GM23338 (cell line): ENCODE data around the gene EFHD2. TPM values are rescaled to one million over a fixed set of nuclear protein-coding genes. Genes with fewer than 3 reads are reported as not detected.

Experiments
- ATAC-seq: fragments of 200-7000 bp; cut with Tn5 transposase; 3 replicates; pipeline ENCODE4 v1.9.1; 2020
- DNase-seq: peaks from one replicate; pipeline ENCODE4 v3.0.0-alpha.2; 2015; ENCODE audit warnings: low spot score
- H2AFZ ChIP-seq: fragments of 200-600 bp; sonication (generic); 2 replicates; pipeline ENCODE4 v1.8.0; 2016; ENCODE audit warnings: antibody characterized with exemption, mild to moderate bottlenecking, moderate library complexity
- H3F3A ChIP-seq: fragments of 200-600 bp; sonication (generic); replicated peaks from 2 replicates; pipeline ENCODE4 v1.8.0; 2017; ENCODE audit warnings: antibody characterized with exemption, mixed run types, low read depth
- H3K27ac ChIP-seq: fragments of 200-600 bp; sonication (generic); 2 replicates; pipeline ENCODE4 v1.6.1; 2016; ENCODE audit warnings: low read depth
- H3K27me3 ChIP-seq: fragments of 200-600 bp; sonication (generic); 2 replicates; pipeline ENCODE4 v1.8.0; 2016; ENCODE audit warnings: mild to moderate bottlenecking, mixed run types, moderate library complexity; ENCODE audit not compliant: insufficient read depth
- H3K36me3 ChIP-seq: fragments of 200-600 bp; sonication (generic); 2 replicates; pipeline ENCODE4 v1.8.0; 2016; ENCODE audit warnings: mild to moderate bottlenecking; ENCODE audit not compliant: insufficient read depth
- H3K4me1 ChIP-seq: fragments of 200-600 bp; sonication (generic); 2 replicates; pipeline ENCODE4 v1.8.0; 2016; ENCODE audit warnings: mild to moderate bottlenecking, moderate library complexity; ENCODE audit not compliant: insufficient read depth
- H3K4me2 ChIP-seq: fragments of 200-600 bp; sonication (generic); 2 replicates; pipeline ENCODE4 v1.7.1; 2017; ENCODE audit warnings: mixed run types
- H3K4me3 ChIP-seq: fragments of 200-600 bp; sonication (generic); 2 replicates; pipeline ENCODE4 v1.6.1; 2016; ENCODE audit warnings: mixed run types
- H3K79me2 ChIP-seq: fragments of 200-600 bp; sonication (generic); replicated peaks from 2 replicates; pipeline ENCODE4 v1.8.0; 2017; ENCODE audit warnings: mild to moderate bottlenecking; ENCODE audit not compliant: insufficient read depth
- H3K9me2 ChIP-seq: fragments of 200-600 bp; sonication (generic); 2 replicates; pipeline ENCODE4 v1.8.0; 2017; ENCODE audit not compliant: insufficient read depth
- H4K20me1 ChIP-seq: fragments of 200-600 bp; sonication (generic); replicated peaks from 2 replicates; pipeline ENCODE4 v1.8.0; 2017; ENCODE audit warnings: mild to moderate bottlenecking; ENCODE audit not compliant: insufficient read depth
- H3K27ac Mint-ChIP-seq: 2 replicates; pipeline ENCODE4 v1.8.0; 2020; ENCODE audit warnings: inconsistent platforms, mild to moderate bottlenecking, moderate library complexity, mixed read lengths
- H3K27me3 Mint-ChIP-seq: 3 replicates; pipeline ENCODE4 v1.8.0; 2022; ENCODE audit warnings: low read depth, mild to moderate bottlenecking, moderate library complexity, mixed read lengths, inconsistent platforms; ENCODE audit not compliant: insufficient read depth, poor library complexity
- H3K36me3 Mint-ChIP-seq: 3 replicates; pipeline ENCODE4 v1.8.0; 2021; ENCODE audit warnings: low read depth, mild to moderate bottlenecking, inconsistent platforms, moderate library complexity, mixed read lengths
- H3K4me1 Mint-ChIP-seq: 3 replicates; pipeline ENCODE4 v1.8.0; 2020; ENCODE audit warnings: mild to moderate bottlenecking, inconsistent platforms, mixed read lengths
- H3K4me3 Mint-ChIP-seq: 3 replicates; pipeline ENCODE4 v1.8.0; 2021; ENCODE audit warnings: moderate library complexity, mild to moderate bottlenecking, inconsistent platforms, mixed read lengths
- H3K9me3 Mint-ChIP-seq: 3 replicates; pipeline ENCODE4 v1.8.0; 2020; ENCODE audit warnings: moderate library complexity, mild to moderate bottlenecking, inconsistent platforms, mixed read lengths
- CREB1 ChIP-seq: fragments of 250-450 bp; sonication (Bioruptor Pico); IDR thresholded peaks from 2 replicates; pipeline ENCODE4 v1.5.0; 2020; ENCODE audit warnings: low read depth, mild to moderate bottlenecking, moderate library complexity
- CTCF ChIP-seq, 2 experiments: fragments of 200-600 bp in 1 of 2; sonication (generic) in 1 of 2; conservative IDR thresholded peaks; 2 replicates each; pipeline versions ENCODE4 v1.5.1 to v1.6.1; 2016 to 2017; ENCODE audit warnings: antibody characterized with exemption in 2 of 2, low read depth in 2 of 2, mild to moderate bottlenecking in 2 of 2, moderate library complexity in 1 of 2
- ETS1 ChIP-seq: IDR thresholded peaks from 2 replicates; pipeline ENCODE4 v1.6.1; 2016; ENCODE audit warnings: antibody characterized with exemption
- EZH2 ChIP-seq: fragments of 200-600 bp; sonication (generic); IDR thresholded peaks from one replicate; pipeline ENCODE4 v1.8.0; 2017; ENCODE audit warnings: antibody characterized with exemption, mild to moderate bottlenecking, low read depth; ENCODE audit not compliant: unreplicated experiment
- EZH2phosphoT487 ChIP-seq: fragments of 200-600 bp; sonication (generic); IDR thresholded peaks from one replicate; pipeline ENCODE4 v1.8.1; 2018; ENCODE audit warnings: antibody characterized with exemption; ENCODE audit not compliant: unreplicated experiment
- JUNB ChIP-seq: IDR thresholded peaks from one replicate; pipeline ENCODE4 v1.6.1; 2016; ENCODE audit warnings: antibody characterized with exemption; ENCODE audit not compliant: unreplicated experiment
- NANOG ChIP-seq: IDR thresholded peaks from 2 replicates; pipeline ENCODE4 v1.6.1; 2016; ENCODE audit warnings: antibody characterized with exemption, borderline replicate concordance
- POLR2AphosphoS5 ChIP-seq: IDR thresholded peaks from 2 replicates; pipeline ENCODE4 v1.6.1; 2016; ENCODE audit warnings: antibody characterized with exemption, low read depth
- REST ChIP-seq: IDR thresholded peaks from one replicate; pipeline ENCODE4 v1.6.1; 2018; ENCODE audit warnings: antibody characterized with exemption; ENCODE audit not compliant: unreplicated experiment
- STAT1 ChIP-seq: IDR thresholded peaks from one replicate; pipeline ENCODE4 v1.6.1; 2016; ENCODE audit warnings: antibody characterized with exemption; ENCODE audit not compliant: unreplicated experiment
- ZNF114 ChIP-seq: fragments of 250-450 bp; sonication (Bioruptor Pico); IDR thresholded peaks from 2 replicates; pipeline ENCODE4 v1.5.0; 2020; ENCODE audit warnings: mild to moderate bottlenecking, moderate library complexity
- ZNF331 ChIP-seq: fragments of 250-450 bp; sonication (Bioruptor Pico); IDR thresholded peaks from 2 replicates; pipeline ENCODE4 v1.5.0; 2020; ENCODE audit warnings: low read depth, mild to moderate bottlenecking, moderate library complexity
- polyA plus RNA-seq: library from polyadenylated mRNA; unstranded; fragments of >200 nt; fragmentation: Nextera tagmentation; extraction: Ambion mirVana; gene quantifications from 2 replicates; pipeline ENCODE4 v1.2.1, GENCODE V29; 2016
- total RNA-seq: library from RNA; depleted of rRNA; stranded (reverse); fragments of >200 nt; shearing (Covaris generic); gene quantifications from 2 replicates; pipeline ENCODE4 v1.2.3, GENCODE V29; 2014
- TF ChIP-seq, protein P1 (sequence below): fragments of 250-450 bp; sonication (Bioruptor Pico); IDR thresholded peaks from 2 replicates; pipeline ENCODE4 v1.5.0; 2020; ENCODE audit warnings: mild to moderate bottlenecking, moderate library complexity

The EFHD2 gene
- total and polyA plus RNA-seq, 2 experiments from 2014 or later = 22.8 to 23.7 TPM

GRCh38 chr1:15403962-15404580 lies 5.6 kb upstream of the EFHD2 start:
- Histone ChIP-seq H3K4me1 (peaks cover 9% of the 10 kb centered on the region), H3K27ac (no peak overlapping the region), H3K4me2 (no peak overlapping the region), H3K79me2 (no peaks in the 10 kb centered on the region), H2AFZ (no peak overlapping the region), H3K9me2 (no peaks in the 10 kb centered on the region), H3F3A (no peaks in the 10 kb centered on the region), H3K36me3 (no peaks in the 10 kb centered on the region), H4K20me1 (no peaks in the 10 kb centered on the region), H3K27me3 (peaks cover 6% of the 10 kb centered on the region; the same call in 1 of the 2 replicates), H3K4me3 (no peak overlapping the region)
- Mint-ChIP-seq H3K27me3 (peaks cover 11% of the 10 kb centered on the region), H3K4me3 (no peak overlapping the region), H3K36me3 (peaks cover 11% of the 10 kb centered on the region), H3K9me3 (peaks cover 19% of the 10 kb centered on the region), H3K4me1 (peaks cover 5% of the 10 kb centered on the region; the same call in 2 of the 3 replicates), H3K27ac (no peak overlapping the region)
- TF ChIP-seq EZH2phosphoT487 (no peak), CREB1 (no peak), ETS1 (no peak), STAT1 (no peak), EZH2 (no peak), CTCF (conservative IDR thresholded peaks at IDR 0.05; ENCODE audit: low read depth in 2 of 2) (no peak), ZNF114 (CRISPR knock-in tag) (no peak), JUNB (no peak), NANOG (no peak), ZNF331 (CRISPR knock-in tag) (no peak), REST (no peak), POLR2AphosphoS5 (no peak)
- TF ChIP-seq, protein P1, sequence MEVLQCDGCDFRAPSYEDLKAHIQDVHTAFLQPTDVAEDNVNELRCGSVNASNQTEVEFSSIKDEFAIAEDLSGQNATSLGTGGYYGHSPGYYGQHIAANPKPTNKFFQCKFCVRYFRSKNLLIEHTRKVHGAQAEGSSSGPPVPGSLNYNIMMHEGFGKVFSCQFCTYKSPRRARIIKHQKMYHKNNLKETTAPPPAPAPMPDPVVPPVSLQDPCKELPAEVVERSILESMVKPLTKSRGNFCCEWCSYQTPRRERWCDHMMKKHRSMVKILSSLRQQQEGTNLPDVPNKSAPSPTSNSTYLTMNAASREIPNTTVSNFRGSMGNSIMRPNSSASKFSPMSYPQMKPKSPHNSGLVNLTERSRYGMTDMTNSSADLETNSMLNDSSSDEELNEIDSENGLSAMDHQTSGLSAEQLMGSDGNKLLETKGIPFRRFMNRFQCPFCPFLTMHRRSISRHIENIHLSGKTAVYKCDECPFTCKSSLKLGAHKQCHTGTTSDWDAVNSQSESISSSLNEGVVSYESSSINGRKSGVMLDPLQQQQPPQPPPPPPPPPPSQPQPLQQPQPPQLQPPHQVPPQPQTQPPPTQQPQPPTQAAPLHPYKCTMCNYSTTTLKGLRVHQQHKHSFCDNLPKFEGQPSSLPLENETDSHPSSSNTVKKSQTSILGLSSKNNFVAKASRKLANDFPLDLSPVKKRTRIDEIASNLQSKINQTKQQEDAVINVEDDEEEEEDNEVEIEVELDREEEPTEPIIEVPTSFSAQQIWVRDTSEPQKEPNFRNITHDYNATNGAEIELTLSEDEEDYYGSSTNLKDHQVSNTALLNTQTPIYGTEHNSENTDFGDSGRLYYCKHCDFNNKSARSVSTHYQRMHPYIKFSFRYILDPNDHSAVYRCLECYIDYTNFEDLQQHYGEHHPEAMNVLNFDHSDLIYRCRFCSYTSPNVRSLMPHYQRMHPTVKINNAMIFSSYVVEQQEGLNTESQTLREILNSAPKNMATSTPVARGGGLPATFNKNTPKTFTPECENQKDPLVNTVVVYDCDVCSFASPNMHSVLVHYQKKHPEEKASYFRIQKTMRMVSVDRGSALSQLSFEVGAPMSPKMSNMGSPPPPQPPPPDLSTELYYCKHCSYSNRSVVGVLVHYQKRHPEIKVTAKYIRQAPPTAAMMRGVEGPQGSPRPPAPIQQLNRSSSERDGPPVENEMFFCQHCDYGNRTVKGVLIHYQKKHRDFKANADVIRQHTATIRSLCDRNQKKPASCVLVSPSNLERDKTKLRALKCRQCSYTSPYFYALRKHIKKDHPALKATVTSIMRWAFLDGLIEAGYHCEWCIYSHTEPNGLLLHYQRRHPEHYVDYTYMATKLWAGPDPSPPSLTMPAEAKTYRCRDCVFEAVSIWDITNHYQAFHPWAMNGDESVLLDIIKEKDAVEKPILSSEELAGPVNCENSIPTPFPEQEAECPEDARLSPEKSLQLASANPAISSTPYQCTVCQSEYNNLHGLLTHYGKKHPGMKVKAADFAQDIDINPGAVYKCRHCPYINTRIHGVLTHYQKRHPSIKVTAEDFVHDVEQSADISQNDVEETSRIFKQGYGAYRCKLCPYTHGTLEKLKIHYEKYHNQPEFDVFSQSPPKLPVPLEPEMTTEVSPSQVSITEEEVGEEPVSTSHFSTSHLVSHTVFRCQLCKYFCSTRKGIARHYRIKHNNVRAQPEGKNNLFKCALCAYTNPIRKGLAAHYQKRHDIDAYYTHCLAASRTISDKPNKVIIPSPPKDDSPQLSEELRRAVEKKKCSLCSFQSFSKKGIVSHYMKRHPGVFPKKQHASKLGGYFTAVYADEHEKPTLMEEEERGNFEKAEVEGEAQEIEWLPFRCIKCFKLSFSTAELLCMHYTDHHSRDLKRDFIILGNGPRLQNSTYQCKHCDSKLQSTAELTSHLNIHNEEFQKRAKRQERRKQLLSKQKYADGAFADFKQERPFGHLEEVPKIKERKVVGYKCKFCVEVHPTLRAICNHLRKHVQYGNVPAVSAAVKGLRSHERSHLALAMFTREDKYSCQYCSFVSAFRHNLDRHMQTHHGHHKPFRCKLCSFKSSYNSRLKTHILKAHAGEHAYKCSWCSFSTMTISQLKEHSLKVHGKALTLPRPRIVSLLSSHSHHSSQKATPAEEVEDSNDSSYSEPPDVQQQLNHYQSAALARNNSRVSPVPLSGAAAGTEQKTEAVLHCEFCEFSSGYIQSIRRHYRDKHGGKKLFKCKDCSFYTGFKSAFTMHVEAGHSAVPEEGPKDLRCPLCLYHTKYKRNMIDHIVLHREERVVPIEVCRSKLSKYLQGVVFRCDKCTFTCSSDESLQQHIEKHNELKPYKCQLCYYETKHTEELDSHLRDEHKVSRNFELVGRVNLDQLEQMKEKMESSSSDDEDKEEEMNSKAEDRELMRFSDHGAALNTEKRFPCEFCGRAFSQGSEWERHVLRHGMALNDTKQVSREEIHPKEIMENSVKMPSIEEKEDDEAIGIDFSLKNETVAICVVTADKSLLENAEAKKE (CRISPR knock-in tag) = no peak
- DNase-seq = no peak
- ATAC-seq = no peak
